Measurements from ENCODE around the gene ESRRG. TPM values are rescaled to one million over a fixed set of nuclear protein-coding genes. Genes with fewer than 3 reads are reported as not detected.

Gene ESRRG
- total and polyA plus RNA-seq, 4 donors = 0.07 to 0.47 (median 0.20) TPM

DNA sequence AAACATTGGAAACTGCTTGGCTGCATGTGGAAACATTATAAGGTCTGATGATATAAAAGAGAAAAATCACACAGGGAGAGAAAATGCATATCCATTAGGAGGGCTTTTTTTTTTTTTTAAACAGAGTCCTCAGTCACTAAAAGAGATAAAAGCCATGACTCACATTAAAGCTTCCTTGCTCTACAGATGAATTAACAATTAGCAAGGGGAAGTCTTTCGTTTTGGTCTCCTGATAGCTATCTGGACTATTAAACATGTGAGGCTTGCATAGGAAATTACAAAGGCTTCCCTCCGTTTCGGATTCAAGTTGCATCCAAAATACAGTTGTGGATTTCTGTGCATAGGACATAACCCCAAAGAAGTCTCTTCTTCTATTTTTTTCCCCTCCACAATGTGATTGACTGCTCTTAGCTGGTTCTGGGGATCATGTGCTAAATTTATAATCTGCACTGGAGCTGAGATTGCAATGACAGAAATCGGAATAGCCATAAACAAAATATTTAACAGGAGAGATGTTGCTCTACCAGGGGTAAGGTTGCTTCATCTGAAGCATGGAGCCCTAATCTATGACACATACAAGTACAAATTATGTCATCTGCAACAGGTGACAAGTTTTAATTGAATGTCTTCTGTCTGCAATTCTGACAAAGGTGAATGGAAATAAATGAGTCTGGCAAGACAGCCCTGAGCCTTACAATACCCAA lies 146.8 kb downstream of the ESRRG start:
- H3K4me3 ChIP-seq (ENCODE audit: low read depth in 1 of 3, low read length in 3 of 3) = no peak overlapping the region
- WGBS = 46% methylated on average over 4 of the region's 4 CpGs

More for the DNA sequence above, 146.8 kb downstream of the ESRRG start:
- Histone ChIP-seq H3K9me3 (ENCODE audit: control insufficient read depth in 4 of 4, low read length in 3 of 4) (no peaks in the 10 kb centered on the region), H3K27me3 (ENCODE audit: control insufficient read depth in 4 of 4, insufficient read depth in 4 of 4, low read length in 3 of 4) (no peaks in the 10 kb centered on the region), H3K9ac (ENCODE audit: low read depth in 1 of 2, low read length in 2 of 2) (no peak overlapping the region), H3K36me3 (ENCODE audit: control insufficient read depth in 4 of 4, insufficient read depth in 3 of 4, low read depth in 1 of 4, low read length in 3 of 4) (no peaks in the 10 kb centered on the region), H3K27ac (ENCODE audit: low read depth in 1 of 2, low read length in 2 of 2) (no peak overlapping the region), H3K4me1 (ENCODE audit: control insufficient read depth in 4 of 4, insufficient read depth in 4 of 4, low read length in 3 of 4) (no peaks in the 10 kb centered on the region)
- DNase-seq (ENCODE audit: low spot score) = no peak
- TF ChIP-seq, protein P1, sequence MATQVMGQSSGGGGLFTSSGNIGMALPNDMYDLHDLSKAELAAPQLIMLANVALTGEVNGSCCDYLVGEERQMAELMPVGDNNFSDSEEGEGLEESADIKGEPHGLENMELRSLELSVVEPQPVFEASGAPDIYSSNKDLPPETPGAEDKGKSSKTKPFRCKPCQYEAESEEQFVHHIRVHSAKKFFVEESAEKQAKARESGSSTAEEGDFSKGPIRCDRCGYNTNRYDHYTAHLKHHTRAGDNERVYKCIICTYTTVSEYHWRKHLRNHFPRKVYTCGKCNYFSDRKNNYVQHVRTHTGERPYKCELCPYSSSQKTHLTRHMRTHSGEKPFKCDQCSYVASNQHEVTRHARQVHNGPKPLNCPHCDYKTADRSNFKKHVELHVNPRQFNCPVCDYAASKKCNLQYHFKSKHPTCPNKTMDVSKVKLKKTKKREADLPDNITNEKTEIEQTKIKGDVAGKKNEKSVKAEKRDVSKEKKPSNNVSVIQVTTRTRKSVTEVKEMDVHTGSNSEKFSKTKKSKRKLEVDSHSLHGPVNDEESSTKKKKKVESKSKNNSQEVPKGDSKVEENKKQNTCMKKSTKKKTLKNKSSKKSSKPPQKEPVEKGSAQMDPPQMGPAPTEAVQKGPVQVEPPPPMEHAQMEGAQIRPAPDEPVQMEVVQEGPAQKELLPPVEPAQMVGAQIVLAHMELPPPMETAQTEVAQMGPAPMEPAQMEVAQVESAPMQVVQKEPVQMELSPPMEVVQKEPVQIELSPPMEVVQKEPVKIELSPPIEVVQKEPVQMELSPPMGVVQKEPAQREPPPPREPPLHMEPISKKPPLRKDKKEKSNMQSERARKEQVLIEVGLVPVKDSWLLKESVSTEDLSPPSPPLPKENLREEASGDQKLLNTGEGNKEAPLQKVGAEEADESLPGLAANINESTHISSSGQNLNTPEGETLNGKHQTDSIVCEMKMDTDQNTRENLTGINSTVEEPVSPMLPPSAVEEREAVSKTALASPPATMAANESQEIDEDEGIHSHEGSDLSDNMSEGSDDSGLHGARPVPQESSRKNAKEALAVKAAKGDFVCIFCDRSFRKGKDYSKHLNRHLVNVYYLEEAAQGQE (IDR thresholded peaks at IDR 0.05) = no peak
- no peak for TF ChIP-seq GABPA (IDR thresholded peaks at IDR 0.05 in 1 of 2, conservative IDR thresholded peaks at IDR 0.05 in 1 of 2)
- TF ChIP-seq, protein P2, sequence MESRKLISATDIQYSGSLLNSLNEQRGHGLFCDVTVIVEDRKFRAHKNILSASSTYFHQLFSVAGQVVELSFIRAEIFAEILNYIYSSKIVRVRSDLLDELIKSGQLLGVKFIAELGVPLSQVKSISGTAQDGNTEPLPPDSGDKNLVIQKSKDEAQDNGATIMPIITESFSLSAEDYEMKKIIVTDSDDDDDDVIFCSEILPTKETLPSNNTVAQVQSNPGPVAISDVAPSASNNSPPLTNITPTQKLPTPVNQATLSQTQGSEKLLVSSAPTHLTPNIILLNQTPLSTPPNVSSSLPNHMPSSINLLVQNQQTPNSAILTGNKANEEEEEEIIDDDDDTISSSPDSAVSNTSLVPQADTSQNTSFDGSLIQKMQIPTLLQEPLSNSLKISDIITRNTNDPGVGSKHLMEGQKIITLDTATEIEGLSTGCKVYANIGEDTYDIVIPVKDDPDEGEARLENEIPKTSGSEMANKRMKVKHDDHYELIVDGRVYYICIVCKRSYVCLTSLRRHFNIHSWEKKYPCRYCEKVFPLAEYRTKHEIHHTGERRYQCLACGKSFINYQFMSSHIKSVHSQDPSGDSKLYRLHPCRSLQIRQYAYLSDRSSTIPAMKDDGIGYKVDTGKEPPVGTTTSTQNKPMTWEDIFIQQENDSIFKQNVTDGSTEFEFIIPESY (IDR thresholded peaks at IDR 0.05) = no peak
- TF ChIP-seq, protein P3, sequence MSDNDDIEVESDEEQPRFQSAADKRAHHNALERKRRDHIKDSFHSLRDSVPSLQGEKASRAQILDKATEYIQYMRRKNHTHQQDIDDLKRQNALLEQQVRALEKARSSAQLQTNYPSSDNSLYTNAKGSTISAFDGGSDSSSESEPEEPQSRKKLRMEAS (IDR thresholded peaks at IDR 0.05) = no peak
- no peak for TF ChIP-seq NR2F2 (IDR thresholded peaks at IDR 0.05)
- TF ChIP-seq RAD21 (IDR thresholded peaks at IDR 0.05) = no peak
- TF ChIP-seq, protein P4, sequence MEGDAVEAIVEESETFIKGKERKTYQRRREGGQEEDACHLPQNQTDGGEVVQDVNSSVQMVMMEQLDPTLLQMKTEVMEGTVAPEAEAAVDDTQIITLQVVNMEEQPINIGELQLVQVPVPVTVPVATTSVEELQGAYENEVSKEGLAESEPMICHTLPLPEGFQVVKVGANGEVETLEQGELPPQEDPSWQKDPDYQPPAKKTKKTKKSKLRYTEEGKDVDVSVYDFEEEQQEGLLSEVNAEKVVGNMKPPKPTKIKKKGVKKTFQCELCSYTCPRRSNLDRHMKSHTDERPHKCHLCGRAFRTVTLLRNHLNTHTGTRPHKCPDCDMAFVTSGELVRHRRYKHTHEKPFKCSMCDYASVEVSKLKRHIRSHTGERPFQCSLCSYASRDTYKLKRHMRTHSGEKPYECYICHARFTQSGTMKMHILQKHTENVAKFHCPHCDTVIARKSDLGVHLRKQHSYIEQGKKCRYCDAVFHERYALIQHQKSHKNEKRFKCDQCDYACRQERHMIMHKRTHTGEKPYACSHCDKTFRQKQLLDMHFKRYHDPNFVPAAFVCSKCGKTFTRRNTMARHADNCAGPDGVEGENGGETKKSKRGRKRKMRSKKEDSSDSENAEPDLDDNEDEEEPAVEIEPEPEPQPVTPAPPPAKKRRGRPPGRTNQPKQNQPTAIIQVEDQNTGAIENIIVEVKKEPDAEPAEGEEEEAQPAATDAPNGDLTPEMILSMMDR (IDR thresholded peaks at IDR 0.05; ENCODE audit: low read depth, low read length, missing input control) = no peak
- TF ChIP-seq HNF4A (conservative IDR thresholded peaks at IDR 0.05) = no peak
- TF ChIP-seq, protein P5, sequence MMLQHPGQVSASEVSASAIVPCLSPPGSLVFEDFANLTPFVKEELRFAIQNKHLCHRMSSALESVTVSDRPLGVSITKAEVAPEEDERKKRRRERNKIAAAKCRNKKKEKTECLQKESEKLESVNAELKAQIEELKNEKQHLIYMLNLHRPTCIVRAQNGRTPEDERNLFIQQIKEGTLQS (IDR thresholded peaks at IDR 0.05) = no peak
- no peak for TF ChIP-seq TAF1 (conservative IDR thresholded peaks at IDR 0.05)
- TF ChIP-seq FOXA1 (IDR thresholded peaks at IDR 0.05) = no peak
- no peak for TF ChIP-seq FOXA2 (IDR thresholded peaks at IDR 0.05)
- no peak for TF ChIP-seq RXRA (IDR thresholded peaks at IDR 0.05)
